ENCODE measurements around the gene S100A8.

Gene S100A8

DNA sequence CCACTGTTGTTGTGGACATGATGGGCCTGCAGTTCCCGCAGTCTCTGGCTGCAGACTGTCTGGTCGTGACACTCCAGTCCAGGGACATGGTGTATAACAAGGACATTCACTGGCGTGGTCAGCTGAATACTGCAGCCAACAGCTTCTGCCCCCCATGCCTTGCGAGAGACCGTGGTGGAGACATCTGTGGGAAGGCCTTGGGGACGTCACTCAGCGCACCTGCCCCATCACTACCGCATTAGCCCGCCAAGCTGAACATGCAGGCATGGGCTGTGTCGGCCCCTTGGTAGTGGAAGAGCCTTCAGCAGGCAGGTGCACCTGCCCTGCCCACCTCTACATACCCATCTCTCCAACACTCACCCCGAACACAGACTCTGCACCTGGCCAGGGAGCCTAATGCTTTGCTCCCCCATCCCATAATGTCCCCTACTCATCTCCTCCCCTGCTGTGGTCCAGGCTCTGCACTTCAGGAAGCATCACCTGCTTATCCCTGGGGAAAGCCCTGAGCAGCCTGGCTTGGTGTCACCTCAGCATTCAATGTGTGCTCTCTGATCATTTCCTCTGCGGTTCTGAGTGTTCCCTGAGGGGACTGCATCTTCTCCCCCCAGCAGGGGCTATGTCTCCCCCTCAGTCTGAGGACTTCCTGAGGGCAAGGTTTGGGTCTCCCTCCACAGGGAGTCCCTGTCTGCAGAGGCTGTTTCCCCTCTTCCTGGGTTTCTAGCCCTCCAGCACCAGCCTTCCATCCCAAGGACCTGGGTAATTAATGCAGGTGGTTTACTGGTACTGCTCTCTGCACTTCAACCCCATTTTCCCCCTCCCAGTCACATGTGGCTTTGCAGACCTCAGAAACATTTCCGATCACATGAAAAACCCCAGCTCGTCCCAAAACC, 45.4 kb downstream of the S100A8 start:
- DNase-seq = no peak

DNA sequence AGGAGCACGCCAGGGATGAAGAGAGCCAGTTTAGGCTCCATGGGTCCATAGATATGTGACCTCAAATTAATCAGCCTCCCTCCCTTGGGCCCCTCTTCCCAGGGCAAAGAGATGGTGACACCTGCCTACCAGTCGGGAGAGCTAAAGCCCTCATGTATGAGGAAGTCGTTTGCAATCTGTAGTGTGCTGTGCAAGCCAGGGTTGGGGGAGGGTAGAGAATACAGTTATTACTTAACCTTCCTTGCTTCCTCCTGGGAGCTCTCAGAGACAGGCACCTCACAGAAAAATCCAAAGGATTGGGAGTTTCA, 46.2 kb downstream of the S100A8 start:
- no peak for DNase-seq

DNA sequence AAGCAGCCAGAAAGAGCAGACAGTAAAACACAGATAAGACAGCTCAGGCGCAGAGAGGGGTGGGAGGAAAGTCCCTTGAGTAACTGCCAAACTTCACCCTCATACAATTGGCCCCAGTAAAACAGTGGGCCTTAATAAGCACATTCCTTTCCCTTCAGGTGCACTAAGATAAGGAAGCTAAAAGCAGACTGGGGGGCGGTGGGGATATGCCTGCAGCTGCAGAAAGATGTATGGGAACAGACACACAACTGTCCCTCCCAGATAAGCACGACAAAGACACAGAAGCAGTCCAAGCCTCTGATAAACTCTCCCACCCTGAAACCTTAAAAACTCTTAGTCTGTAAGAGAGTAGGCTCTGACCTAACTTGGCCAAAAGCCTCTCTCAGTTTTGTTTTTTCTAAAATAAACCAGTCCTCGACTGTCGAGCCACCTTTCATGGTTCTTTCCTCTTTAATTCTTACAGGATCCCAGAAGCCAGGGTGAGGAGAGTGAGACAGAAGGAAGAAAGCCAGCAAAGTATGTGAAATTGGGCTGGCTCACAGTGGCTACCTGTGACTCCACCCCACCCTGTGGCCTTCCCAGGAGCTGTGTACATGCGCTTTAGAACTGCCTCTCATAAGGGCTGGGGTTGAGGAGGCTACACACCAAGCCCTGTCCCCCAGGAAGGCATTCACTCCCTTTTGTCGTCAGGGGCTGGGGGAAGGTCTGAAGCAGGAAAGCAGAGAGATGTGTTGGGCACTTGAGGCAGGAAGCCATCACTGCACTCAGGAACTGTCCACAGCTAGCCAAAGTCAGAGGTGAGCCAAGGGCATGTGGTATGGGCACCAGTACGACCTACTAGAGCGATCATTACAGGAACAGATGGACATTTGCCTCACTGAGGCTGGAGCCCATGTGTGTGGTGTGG, 46.8 kb downstream of the S100A8 start:
- no peak for DNase-seq

DNA sequence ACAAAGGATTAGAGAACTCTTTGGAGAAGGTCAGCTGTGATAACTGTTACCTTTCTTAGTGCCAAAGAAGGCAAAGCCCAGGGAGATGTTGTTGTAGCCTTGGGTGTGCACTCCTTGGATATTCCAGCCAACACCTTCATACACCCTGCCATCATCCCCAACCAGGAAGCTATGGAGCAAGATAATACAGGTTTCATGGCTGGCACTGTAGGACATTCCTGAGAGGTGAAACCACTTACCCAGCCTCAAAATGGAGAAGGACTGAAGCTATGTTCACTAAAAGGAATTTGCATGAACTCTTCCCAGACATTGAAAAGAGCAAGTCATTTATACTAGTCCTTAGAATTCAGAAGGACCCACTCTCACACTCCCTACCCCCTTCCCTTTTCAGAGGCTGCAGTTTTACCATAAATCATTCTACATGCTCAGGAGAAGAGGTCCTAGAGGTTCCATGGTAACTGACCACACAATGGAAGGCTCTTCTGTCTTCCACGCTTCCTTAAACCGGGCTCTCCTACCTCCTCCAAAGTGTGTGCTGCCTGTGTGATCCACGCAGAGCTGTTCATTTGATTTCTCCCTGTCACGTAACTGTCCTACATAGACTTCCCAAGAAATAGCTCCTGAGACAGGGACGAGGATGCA, 47.7 kb downstream of the S100A8 start:
- no peak for DNase-seq

DNA sequence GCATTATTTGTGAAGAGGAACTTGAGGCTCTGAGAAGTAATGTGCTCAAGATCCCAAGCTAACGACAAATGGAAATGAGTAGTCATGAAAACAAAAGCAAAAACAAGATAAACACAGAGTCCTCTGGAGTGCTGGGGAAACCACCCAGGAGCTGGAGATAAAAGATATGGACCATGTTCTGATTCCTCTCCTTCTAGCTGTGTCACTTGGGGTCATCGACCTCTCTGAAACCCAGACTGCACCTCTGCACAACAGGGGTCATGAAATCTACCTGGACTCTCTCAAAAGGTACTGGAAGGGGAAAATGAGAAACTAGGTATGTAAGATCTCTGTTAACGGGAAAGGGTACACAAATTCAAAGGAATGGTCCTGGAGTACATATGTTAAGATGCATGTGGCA, 48.7 kb downstream of the S100A8 start:
- no peak for DNase-seq

DNA sequence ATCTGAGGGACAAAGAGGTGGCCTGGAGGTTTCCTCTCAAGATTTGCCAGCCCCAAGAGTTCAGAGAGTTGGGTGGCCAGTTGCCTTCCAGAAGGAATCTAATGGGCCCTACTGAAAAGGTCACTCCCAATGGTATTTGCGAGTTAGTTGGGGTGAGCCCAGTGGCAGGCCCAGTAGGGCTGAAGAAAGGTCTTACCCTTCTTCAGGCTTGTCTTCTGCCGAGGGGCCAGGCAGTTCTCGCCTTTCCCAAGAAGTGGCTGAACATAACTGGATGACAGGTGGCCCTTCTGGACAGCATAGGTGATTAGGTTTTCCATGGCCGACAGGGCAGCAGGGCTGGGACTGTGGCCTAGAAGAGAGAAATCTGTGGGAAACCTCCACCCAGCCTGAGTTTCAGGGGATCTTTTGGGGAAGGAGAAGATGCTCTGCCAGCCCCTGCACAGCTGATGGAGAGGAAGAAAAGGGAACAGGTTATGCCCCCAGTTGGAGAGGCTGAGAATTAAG, 49.4 kb downstream of the S100A8 start:
- no peak for DNase-seq

DNA sequence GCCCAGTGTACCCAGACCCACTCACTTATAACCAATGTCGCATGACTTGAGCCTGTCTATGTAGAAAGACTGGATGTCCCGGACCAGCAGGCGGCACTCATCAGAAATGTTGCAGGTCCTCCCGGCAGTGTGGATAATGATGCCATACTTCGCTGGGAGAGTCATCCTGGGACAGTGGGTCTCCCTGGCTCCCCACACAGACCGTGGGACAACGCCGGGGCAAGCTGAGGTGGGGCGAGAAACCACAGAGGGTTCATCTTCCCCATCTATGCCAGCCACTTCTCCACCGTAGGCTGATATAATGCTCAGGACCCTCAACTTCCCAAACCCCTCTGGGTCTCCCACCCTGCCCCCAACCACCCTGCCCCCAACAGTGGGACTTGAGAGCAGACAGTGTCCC, 50.5 kb downstream of the S100A8 start:
- DNase-seq = no peak
